Stimulated activated CD8-positive, alpha-beta memory T cell treated with anti-CD3 and anti-CD28 coated beads, Interleukin-2, amount 100 ng/mL, for 1 hour (primary cell): ENCODE measurements around the gene FMNL2.

Source experiments
- DNase-seq, 2 donors: peaks; one replicate each; pipeline ENCODE4 v3.0.0-alpha.2; 2020; ENCODE audit warnings: low read depth in 2 of 2

The FMNL2 gene

DNA sequence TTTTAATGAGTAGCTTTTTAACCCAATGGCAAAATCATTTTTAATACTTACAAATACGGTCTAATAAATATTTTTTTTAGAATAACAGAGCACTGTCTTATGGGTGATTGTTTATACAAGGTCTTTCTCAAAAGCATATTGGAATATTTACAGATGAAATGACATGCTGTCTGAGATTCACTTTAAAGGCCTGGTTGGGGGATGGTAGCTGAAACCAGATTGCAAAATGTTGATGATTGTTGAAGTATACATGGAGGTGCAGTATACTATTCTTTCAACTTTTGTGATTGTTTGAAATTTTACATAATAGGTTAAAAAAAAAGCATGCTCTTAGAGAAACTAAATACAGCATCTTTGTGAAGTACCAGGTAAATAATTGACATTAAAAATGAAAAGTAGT, 111.2 kb downstream of the FMNL2 start:
- DNase-seq: no peak

DNA sequence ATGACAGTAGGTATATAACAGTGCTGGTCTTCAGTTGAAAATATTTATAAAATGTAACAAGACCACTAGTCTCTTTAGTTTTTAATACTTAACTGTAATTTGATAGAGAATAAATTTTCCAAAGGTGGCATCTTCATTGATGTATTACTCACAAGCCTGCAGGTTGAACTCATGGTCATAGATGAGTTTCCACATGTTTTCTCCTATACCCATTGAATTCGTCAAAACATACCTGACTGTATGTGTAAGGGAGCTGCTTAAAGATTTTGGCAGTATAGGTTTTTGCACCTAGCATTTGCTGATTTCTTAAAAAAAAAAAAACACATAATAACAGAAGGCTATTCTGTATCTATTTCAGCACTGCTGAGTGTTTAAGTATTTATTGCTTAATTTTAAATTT, 112.9 kb downstream of the FMNL2 start:
- no peak for DNase-seq

DNA sequence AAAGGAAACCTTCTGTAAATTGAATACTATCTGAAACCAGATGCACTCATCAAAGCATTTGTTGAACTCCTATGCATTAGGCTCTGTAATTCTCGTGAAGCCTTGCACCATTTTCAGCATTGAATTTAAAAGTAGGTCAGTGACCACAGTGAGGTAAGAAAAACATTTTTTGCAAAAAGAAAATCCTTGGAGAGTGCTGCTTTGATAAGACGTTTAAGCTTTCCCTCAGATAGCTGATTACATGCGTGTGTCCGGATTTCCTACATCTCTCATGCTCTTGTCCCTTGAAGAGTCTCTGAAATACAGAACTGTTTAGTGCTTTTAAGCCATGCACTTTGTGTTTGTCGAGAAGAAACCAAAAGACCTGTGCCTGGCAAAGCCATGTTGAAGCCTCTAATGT, 113.6 kb downstream of the FMNL2 start:
- DNase-seq: no peak

DNA sequence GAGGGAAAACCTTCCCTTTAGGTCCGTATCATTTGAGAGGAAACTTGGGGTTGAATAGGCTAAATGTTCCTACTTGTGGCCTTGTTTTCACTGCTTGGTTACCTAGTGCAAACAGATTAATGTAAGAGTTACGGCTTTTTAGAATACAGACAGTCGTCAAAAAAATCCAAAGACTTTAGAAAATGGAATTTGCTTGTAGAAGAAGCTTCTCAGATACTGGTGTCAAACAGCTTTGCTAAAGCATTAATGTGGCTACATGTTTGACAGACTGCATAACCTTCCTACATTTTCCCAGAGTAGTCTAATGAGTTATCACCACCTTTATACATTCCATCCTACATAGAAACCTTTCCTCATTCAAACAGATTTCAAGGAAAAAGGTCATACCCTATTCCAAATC, 114.6 kb downstream of the FMNL2 start:
- no peak for DNase-seq

DNA sequence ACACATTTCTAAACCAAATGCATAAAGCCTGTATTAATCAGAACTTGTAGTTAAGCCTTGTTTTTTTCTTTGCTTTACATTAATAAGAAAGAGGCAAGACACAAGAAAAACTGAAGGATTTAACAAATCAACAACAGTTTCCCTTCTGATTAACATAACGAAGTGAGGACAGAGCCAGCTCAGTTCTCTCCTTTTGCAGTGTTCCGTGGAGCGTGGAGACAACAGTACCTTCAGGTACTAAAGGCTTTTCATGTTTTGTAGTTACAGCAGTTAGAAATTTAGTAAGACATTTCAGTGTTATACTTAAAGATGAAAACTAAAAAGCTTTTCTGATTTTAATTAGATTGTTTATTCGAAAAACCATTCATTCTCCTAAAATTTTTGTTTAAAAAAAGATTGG, 115.2 kb downstream of the FMNL2 start:
- no peak for DNase-seq

DNA sequence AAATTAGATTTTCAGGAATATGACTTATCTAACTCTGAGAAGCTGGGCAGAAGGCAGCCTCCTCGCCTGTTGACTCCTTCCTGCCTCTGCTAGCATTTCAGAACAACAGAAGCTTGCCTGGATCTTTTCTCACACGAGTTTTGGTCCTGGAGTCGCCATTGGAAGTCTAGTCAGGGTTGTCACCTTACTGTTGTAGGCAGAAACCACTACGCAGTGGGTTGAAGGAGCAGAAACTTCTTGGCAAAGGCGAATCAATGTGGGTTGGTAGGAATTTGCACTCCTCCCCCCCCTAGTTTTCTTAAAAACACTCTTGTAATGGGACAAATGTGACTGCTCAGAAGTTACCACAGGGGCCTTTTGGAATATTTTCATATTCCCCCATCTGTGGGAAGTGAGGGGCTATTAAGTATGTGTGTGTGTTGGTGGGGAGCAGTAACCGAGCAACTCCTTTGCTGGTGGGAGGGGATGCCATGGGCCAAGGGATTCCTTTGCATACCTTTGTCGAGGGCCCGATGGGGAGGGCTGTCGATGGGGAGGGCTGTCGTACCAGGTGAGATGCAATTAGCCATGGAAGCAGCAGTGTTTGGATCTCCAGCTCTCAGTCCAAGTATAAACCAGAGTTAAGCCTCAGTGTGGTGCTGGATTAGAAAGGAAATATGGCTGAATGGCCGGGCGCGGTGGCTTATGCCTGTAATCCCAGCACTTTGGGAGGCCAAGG, 117.4 kb downstream of the FMNL2 start:
- DNase-seq: no peak

DNA sequence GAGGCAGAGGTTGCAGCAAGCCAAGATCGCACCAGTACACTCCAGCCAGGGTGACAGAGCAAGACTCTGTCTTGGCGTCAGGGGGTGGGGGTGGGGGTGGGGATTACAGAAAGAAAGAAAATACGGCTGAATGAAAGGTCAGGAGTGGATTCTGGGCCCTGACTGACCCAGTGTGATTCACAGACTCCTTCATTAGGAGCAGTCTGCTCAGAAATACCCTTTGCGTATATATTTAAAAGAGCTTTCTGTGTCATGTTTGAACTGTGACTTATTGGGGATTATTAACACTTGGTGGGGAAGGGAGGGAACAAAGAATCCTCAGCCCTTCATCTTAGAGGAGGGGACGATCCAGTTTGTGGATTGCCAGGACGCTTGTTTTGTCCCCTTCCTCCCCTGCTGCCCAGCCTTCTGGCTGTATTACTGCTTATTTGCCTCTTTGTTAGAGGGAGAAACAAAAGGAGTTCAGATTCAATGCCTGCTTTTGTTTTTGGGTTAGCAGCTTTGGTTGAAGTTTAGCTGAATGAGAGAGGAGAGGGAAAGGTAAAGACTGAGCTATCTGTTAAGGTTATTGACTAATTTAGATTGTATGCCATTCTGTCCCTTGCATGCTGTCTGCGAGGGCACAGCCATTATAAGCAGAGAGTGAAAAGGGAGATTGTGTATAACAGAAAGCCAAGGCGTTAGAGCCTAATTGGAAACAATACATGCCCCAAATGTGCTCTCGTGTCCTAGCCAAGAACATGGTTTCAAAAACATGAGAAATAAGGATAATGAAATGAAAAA, 118.3 kb downstream of the FMNL2 start:
- DNase-seq: no peak

DNA sequence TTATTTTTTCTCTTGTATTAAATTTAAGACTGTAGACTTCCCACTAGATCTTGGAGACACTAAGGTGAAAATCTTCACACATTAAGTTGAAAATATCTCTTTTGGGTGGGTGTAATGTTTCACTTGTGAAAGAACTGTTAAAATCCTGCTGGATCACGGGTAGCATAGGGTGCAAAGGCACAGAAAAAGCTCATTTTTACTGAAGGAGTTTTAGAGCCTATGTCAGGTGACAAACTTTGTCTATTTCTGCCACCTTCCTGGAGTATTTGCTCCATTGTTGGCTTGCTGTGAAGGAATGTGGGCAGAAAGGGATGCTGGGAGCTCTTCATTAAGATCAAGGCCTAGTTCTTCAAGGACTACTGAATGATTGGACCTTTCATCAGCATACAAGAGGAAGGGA, 119.4 kb downstream of the FMNL2 start:
- DNase-seq: no peak

DNA sequence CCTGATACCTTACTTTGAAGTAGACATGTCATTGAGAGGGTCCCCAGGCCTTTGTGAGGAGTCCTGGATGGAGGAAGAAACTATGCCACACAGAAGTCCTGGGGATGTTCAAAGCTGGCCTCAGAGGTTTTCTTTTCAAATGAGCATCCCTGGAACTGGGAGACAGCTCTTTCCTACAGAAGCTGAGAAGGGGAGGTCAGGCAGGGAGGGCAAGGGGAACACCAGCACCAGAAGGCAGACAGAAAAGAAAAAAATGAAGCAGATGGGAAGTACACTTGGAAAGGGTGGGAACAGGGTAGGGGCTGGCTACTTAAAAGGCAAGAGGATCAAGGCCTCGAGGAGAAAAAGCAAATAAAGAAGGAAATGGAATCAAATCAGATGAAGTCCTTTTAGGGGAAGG, 120.0 kb downstream of the FMNL2 start:
- no peak for DNase-seq

DNA sequence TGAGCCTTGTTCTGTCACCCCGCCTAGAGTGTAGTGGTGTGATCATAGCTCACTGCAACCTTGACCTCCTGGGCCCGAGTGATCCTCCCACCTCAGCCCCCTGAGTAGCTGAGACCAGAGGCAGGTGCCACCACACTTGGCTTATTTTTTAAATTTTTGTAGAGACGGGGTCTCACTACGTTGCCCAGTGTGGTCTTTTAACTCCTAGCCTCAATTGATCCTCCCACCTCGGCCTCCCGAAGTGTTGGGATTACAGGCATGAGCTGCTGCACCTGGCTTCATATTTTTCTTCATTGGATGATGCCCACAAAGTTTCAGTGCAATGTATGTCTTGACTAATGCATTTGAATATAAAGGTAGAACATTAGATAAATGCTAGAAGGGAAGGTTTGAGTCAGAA, 120.8 kb downstream of the FMNL2 start:
- DNase-seq: no peak

DNA sequence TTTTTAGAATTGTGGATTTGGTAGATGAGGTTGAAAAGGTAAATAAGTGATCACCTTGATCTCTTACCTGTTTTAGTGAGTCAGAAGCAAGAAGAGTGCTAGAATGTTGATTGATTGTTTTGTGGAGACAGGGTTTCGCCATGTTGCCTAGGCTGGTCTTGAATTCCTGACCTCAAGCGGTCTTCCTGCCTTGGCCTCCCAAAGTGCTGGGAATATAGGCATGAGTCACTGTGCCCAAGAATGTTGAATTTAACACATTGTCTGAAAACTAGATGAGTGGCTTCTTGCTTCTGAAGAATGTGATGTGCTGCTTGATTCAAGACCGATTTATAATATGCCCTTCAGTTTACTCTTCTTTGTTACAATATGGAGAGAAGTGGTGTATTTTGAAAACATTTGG, 121.3 kb downstream of the FMNL2 start:
- DNase-seq: no peak

DNA sequence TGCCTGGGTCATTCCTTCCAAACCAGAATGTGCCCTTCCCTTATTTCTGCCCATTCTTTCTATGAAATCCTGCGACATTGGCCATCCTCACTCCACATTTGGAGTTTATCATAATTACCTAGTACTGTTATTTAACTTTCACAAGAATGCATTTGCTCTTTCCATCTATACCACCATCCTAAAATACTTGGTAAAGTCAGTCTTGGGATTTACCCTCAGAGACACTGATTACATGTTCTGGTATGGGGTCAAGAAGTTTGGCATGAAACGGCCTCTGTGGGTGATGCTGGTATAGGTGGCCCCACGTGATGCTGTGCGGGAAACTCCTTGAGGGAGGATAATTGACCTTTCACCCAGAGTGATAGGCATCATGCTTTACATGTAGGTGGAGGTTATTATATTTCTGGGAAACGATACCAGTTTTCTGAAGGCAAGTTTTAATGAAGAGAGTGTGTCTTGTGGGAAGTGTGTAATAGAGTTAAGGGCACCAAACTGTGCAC, 123.5 kb downstream of the FMNL2 start:
- DNase-seq: no peak

DNA sequence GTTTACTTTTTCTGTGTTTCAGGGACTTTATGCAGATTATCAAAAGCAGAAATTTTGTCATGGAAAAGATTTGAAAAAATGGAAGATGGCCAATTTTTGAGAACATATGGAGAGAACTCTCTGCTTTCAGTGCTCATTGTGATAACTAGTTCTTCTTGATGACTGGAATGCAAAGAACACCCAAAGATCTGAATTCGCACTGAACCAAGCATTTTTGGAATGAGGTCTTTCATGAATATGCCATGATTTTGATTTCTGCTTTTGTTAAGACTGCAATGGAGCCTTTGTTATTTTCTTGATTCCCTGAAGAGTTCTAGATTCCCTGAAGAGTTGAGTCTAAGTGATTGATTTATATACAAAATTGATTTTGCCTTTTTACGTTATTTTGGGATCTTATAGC, 124.1 kb downstream of the FMNL2 start:
- no peak for DNase-seq

DNA sequence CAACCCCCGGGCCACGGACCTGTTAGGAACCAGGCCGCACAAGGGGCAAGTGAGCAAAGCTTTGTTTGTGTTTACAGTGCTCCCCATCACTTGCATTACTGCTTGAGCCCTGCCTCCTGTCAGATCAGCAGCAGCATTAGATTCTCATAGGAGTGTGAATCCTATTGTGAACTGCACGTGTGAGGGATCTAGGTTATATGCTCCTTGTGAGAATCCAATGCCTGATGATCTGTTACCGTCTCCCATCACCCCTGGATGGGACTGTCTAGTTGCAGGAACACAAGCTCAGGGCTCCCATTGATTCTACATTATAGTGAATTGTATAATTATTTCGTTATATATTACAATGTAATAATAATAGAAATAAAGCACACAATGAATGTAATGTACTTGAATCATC, 125.6 kb downstream of the FMNL2 start:
- no peak for DNase-seq

DNA sequence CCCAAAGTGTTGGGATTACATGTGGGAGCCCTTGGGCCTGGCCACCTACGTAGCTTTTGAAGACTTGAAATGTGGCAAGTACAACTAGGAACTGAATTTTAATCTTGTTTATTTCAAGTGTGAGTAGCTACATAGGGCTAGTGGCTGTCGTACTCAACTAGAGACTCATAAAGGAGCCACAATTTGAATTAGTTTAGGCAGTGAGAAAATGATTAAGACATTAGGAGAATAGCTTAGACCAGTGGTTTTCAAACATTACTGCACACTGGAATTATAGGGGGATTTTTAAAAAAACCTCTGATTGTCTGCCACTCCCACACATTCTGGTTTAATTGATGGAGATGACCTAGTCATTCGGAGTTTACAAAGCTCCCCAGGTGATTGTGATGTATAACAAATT, 127.1 kb downstream of the FMNL2 start:
- no peak for DNase-seq

DNA sequence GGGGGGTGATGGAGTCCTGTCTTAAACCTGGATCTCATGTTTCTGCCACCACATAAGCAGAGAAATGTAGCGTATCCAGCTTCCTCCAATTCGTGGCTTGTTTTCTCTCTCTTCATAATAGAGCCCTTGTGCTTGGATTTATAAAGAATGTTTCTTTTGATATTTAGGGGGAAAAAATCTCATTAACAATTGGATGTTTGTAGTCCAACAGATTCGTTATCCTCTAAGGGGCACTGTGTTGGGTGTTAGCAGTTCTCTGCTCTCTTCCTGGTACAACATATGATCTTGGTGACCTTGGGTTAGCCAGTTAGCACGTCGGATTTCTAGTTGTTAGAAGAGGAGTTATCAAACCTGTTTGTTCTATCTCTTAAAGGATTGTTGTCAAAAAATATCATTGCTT, 127.8 kb downstream of the FMNL2 start:
- no peak for DNase-seq

DNA sequence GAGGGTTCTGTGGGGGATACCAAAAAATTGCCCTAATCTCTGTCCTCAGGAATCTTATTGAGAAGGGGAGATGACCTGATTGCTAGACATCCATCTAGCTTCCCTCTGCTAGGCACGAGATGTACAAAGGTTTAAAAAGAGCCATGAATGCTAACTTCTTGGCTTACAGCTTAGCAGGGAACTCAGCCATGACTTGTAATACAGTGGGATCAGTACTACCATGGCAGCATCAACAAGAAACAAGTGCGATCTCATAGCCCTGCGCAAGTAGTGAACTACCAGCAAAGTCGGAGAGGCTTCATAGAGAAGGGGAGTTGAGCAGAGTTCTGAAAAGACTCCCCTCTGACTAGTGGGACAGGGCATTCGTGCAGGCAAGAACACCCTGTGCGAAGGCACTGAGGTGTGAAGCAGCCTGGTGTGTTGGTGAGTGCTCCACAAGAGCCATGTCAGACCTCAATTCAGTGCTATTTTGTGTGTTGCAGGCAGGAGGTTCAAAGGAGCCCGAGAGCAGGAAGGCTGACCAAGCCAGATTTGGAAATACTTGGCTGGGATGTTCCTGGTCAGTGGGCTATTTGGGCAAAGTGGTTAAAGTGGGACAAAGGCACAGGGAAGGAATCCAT, 130.0 kb downstream of the FMNL2 start:
- no peak for DNase-seq

DNA sequence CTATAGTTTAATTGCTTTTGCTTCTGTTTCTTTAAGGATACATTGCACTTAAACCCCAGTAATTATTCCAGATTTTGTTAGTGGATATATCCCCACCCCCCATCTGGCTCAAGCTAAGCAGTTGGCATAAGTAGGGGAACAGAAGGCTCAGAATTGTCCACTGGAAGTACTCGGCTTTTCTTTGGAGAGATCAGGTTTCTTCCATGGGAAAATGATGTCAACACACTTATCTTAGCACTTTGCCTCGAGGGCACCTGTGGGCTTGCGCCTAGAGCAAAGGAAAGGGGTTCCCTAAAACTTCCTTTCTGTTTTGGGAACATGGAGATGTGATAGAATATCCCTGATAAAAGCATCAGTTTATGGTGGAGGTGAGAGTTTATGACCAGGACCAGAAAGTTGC, 130.6 kb downstream of the FMNL2 start:
- DNase-seq: no peak

DNA sequence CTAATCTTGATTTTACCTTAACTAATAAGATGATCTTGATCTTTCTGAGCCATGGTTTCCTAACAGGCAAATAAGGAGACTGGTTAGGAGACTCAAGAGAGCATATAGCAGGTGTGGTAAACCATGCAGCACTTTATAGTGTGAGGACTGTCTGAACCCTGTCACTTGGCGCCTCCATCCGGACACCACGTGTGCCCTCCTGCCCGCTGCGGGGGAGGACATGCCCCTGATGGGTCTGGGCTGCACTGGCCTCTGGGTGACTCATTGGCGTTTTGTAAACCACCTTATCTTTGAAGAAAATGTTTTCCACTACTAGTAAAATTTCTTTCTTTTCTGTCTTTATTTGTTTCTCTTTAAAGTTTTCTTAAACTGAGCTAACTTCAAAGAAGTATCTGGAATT, 131.1 kb downstream of the FMNL2 start:
- DNase-seq: no peak

DNA sequence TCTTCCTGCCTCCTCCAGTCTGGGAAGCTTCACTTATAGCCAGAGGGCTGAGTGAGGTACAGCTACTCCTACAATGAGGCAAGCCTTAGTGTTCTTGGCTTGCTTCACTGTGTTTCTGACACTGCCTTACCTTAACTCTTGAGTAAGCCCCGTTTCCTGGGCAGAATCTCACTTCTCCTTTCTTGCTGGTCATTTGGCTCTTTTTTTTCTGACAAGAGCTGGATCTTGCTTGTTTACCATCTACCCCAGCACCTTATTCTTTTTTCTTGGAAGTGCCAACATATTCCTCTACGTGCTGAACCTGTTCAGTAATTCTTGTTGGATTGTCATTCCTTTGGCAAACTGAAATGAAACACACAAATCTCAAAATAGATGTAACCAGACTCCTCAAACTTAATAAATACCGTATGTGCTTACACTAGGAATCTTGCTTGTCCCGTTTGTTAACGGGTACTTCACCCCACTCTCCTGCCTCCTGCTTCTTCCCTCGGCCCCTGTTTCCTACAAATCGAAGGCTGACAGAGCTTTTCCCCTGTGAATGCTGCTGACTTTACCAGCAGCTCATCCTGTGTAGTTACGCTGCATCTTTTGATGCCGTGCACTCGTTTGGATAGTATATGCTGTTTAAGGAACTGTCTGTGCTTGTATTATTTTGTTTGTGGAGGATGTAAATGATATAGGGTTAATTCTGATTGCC, 132.2 kb downstream of the FMNL2 start:
- no peak for DNase-seq

DNA sequence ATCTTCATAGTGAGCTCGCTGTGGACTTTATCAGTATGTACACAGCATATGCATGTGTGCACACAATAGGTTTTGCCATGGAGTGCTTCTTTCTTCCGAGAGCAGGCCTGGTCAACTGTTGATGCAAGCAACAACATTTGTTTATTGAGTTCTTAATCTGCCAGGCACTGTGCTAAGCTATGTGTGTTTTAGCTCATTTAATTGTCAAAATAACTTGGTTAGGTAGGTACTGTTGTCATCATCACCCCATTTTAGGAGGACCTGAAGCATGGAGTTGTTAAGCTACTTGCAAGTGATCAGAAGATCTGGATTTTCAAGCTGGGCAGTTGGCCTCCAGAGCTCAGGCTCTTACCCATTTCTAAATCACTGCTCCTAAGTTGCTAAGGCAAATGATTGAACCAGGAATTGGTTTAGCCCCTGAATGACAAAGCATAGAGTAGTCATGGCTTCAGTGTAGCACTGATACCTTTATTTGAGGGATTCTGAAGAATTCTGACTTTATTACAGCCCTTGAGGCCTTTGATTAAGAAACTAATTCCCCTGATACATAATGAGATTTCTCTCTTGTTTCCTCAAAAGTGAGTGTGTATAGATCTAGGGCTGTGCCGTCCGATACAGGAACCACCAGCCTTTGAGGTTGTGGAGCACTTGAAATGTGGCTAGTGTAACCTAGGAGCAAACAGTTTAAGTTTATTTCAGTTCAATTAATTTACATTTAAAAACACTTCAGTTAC, 132.9 kb downstream of the FMNL2 start:
- no peak for DNase-seq
